ENCODE data around the gene LYZL2.
"Not testable (repeated sequence)": the region's sequence is repeated elsewhere in the genome, so short reads cannot be mapped to it uniquely, and the experiment has no call there.

Gene LYZL2

GRCh38 chr10:30626837-30627236 is 2.7 kb downstream of the LYZL2 start:
- H3K36me3 Mint-ChIP-seq (ENCODE audit: insufficient read depth); H3K4me3 Mint-ChIP-seq; ATAC-seq (replicated peaks); H3K4me1 Mint-ChIP-seq (ENCODE audit: low read depth in 2 of 2); H3K27ac Mint-ChIP-seq; H3K9me3 Mint-ChIP-seq; DNase-seq: not testable (repeated sequence)
- H3K27me3 Mint-ChIP-seq, result peaks cover 15 to 52% of the 10 kb centered on the region in 2 donors

DNA sequence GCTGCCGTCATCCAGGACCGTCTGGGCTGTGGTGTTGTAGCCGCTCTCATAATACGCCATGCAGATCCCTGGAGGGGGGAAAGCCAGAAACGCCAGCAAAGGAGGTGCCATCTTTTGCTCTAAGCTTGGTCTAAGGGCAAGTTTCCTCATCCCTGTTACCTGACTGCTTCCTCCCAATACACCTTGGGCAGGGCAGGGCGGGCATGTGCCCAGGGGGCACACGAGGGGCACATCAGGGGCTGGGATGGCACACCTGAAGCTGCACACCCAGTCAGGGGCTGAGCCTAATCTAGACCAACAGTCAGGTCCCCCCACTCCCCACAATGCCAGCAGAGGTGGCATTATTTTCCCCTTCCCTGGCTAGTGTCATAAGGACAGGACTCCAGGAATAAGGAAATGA is 3.4 kb downstream of the LYZL2 start:
- DNase-seq; H3K9me3 Mint-ChIP-seq; H3K4me3 Mint-ChIP-seq; H3K36me3 Mint-ChIP-seq (ENCODE audit: insufficient read depth); H3K27ac Mint-ChIP-seq; H3K4me1 Mint-ChIP-seq (ENCODE audit: low read depth in 2 of 2); ATAC-seq (replicated peaks): not testable (repeated sequence)
- peaks cover 11 to 48% of the 10 kb centered on the region in 2 donors for H3K27me3 Mint-ChIP-seq

GRCh38 chr10:30625080-30625479 is 4.5 kb downstream of the LYZL2 start:
- ATAC-seq (replicated peaks) (no peak), DNase-seq (no peak)
- H3K27me3 Mint-ChIP-seq, result peaks cover 15 to 53% of the 10 kb centered on the region in 2 donors
- no peaks in the 10 kb centered on the region for H3K36me3 Mint-ChIP-seq (ENCODE audit: insufficient read depth)
- no peaks in the 10 kb centered on the region for H3K4me1 Mint-ChIP-seq (ENCODE audit: low read depth in 2 of 2)
- H3K4me3 Mint-ChIP-seq, result no peak overlapping the region
- H3K27ac Mint-ChIP-seq, result no peak overlapping the region
- no peaks in the 10 kb centered on the region for H3K9me3 Mint-ChIP-seq

DNA sequence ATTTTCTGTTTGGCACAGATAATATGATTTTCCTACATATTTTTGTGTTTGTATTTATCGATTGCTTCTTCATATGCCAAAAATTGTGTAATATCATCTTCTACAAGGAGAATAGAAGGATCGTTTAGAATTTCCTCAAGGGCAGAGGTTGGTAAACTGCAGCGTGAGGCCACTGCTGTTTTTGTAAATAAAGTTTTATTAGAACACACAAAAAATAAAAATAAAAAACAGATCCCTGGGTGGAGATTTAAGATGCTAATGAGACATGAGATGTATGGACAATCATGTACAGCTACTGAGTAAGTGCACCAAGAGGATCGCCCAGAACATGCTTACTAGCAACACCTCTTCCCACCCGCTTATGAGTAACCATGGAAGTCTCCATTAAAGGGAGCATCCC is 9.6 kb downstream of the LYZL2 start:
- Mint-ChIP-seq H3K4me1 (ENCODE audit: low read depth in 2 of 2) (no peaks in the 10 kb centered on the region), H3K9me3 (no peaks in the 10 kb centered on the region), H3K27ac (no peak overlapping the region), H3K4me3 (no peak overlapping the region), H3K27me3 (peaks cover 33 to 42% of the 10 kb centered on the region in 2 donors), H3K36me3 (ENCODE audit: insufficient read depth) (no peaks in the 10 kb centered on the region)
- ATAC-seq (replicated peaks) (no peak), DNase-seq (no peak)

DNA sequence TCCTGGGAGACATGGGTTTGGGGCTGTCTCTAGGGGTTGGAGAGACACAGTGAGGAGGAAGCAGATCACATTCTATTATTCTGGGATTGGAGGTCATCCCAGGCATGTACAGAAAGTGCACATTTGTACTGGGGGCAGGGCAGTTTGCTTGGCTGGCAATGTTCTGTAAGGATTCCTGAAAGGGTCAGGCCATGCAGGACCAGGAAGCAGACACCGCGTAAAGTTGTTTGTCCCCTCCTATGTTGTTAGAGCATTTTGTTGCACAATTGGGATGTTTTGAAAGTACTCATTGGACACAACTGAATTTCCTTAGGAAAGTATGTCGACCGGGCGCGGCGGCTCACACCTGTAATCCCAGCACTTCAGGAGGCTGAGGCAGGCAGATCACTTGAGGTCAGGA is 12.5 kb downstream of the LYZL2 start:
- ATAC-seq (replicated peaks) (no peak), DNase-seq (no peak)
- Mint-ChIP-seq H3K9me3 (no peaks in the 10 kb centered on the region), H3K27ac (no peak overlapping the region), H3K27me3 (peaks cover 36 to 50% of the 10 kb centered on the region in 2 donors), H3K4me3 (no peak overlapping the region), H3K36me3 (ENCODE audit: insufficient read depth) (no peaks in the 10 kb centered on the region), H3K4me1 (ENCODE audit: low read depth in 2 of 2) (no peaks in the 10 kb centered on the region)

- H3K27ac Mint-ChIP-seq; H3K36me3 Mint-ChIP-seq (ENCODE audit: insufficient read depth); H3K4me1 Mint-ChIP-seq (ENCODE audit: low read depth in 2 of 2); H3K4me3 Mint-ChIP-seq; DNase-seq; ATAC-seq (replicated peaks); H3K9me3 Mint-ChIP-seq: not testable (repeated sequence)
- peaks cover 59 to 61% of the 10 kb centered on the region in 2 donors for H3K27me3 Mint-ChIP-seq
These were observed 18.5 kb downstream of the LYZL2 start for GRCh38 chr10:30611041-30611440.

GRCh38 chr10:30607814-30608213 is 21.7 kb downstream of the LYZL2 start:
- H3K27ac Mint-ChIP-seq, result no peak overlapping the region
- no peak overlapping the region for H3K4me3 Mint-ChIP-seq
- H3K9me3 Mint-ChIP-seq, result no peaks in the 10 kb centered on the region
- H3K27me3 Mint-ChIP-seq, result peaks cover 55 to 83% of the 10 kb centered on the region in 2 donors
- H3K36me3 Mint-ChIP-seq (ENCODE audit: insufficient read depth), result no peaks in the 10 kb centered on the region
- no peak for ATAC-seq (replicated peaks)
- no peaks in the 10 kb centered on the region for H3K4me1 Mint-ChIP-seq (ENCODE audit: low read depth in 2 of 2)
- no peak for DNase-seq

DNA sequence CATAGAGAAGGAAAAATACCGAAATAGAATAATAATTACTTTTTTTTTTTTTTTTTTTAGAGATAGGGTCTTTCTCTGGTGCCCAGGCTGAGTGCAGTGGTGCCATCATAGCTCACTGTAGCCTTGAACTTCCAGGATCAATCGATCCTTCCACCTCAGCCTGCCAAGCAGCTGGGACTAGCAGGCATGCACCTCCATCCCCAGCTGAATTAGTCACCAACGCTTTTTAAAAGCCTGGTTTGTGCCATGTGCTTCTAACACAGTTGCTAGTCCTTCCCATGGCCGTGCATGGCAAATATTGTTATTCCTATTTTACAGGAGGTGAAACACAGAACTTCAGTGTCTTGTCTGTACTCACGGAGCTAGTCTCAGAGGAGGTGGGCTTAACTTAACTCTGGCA is 23.2 kb downstream of the LYZL2 start:
- Mint-ChIP-seq H3K27me3 (peaks cover 46 to 70% of the 10 kb centered on the region in 2 donors), H3K9me3 (no peaks in the 10 kb centered on the region), H3K4me3 (no peak overlapping the region), H3K36me3 (ENCODE audit: insufficient read depth) (no peaks in the 10 kb centered on the region), H3K27ac (no peak overlapping the region), H3K4me1 (ENCODE audit: low read depth in 2 of 2) (no peaks in the 10 kb centered on the region)
- ATAC-seq (replicated peaks) (no peak), DNase-seq (no peak)

GRCh38 chr10:30605341-30606121 is 24.0 kb downstream of the LYZL2 start:
- ATAC-seq (replicated peaks); H3K4me1 Mint-ChIP-seq (ENCODE audit: low read depth in 2 of 2); H3K36me3 Mint-ChIP-seq (ENCODE audit: insufficient read depth); DNase-seq; H3K9me3 Mint-ChIP-seq; H3K4me3 Mint-ChIP-seq; H3K27ac Mint-ChIP-seq: not testable (repeated sequence)
- peaks cover 42 to 63% of the 10 kb centered on the region in 2 donors for H3K27me3 Mint-ChIP-seq

GRCh38 chr10:30603589-30603988 is 26.0 kb downstream of the LYZL2 start:
- Mint-ChIP-seq H3K36me3 (ENCODE audit: insufficient read depth) (no peaks in the 10 kb centered on the region), H3K27me3 (peaks cover 38 to 49% of the 10 kb centered on the region in 2 donors), H3K9me3 (no peaks in the 10 kb centered on the region), H3K4me3 (no peak overlapping the region), H3K27ac (no peak overlapping the region), H3K4me1 (ENCODE audit: low read depth in 2 of 2) (peaks cover 0 to 3% of the 10 kb centered on the region in 2 donors)
- DNase-seq (no peak), ATAC-seq (replicated peaks) (no peak)

DNA sequence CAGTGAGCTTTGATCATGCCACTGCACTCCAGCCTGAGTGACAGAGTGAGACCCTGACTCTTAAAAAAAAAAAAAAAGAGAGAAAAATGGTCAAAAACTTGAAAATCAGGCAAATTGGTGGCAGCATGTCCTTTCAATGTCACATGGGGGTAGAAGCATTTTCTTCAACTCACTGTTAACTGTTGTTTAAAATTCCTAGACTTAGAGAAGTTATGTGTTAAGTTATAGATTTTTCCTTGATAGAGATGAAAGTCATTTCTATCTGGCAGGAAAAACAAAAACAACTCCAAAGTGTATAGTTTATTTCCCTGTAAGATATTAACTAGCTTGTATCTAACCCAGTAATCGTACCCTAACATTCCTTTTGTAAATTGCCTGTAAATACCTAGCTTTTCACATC is 26.8 kb downstream of the LYZL2 start:
- H3K9me3 Mint-ChIP-seq, result no peaks in the 10 kb centered on the region
- no peak overlapping the region for H3K27ac Mint-ChIP-seq
- H3K27me3 Mint-ChIP-seq, result peaks cover 39 to 43% of the 10 kb centered on the region in 2 donors
- H3K4me3 Mint-ChIP-seq, result no peak overlapping the region
- H3K4me1 Mint-ChIP-seq (ENCODE audit: low read depth in 2 of 2), result peaks cover 0 to 3% of the 10 kb centered on the region in 2 donors
- no peaks in the 10 kb centered on the region for H3K36me3 Mint-ChIP-seq (ENCODE audit: insufficient read depth)
- ATAC-seq (replicated peaks) (no peak), DNase-seq (no peak)

DNA sequence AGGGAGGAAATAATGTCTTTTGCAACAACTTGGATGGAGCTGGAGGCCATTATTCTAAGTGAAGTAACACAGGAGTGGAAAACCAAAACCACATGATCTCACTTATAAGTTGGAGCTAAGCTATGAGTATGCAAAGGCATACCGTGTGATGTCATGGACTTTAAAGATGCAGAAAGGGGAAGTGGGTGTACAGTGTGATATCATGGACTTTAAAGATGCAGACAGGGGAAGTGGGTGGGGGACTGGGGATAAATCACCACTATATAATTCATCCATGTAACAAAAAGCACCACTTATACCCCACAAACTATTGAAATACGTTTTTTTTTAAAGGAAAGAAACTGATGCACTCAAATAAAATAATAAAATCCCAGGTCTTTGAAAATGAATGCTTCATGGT is 29.5 kb downstream of the LYZL2 start:
- H3K4me3 Mint-ChIP-seq, result no peak overlapping the region
- H3K9me3 Mint-ChIP-seq, result no peaks in the 10 kb centered on the region
- peaks cover 0 to 3% of the 10 kb centered on the region in 2 donors for H3K4me1 Mint-ChIP-seq (ENCODE audit: low read depth in 2 of 2)
- no peaks in the 10 kb centered on the region for H3K36me3 Mint-ChIP-seq (ENCODE audit: insufficient read depth)
- peaks cover 24 to 26% of the 10 kb centered on the region in 2 donors for H3K27me3 Mint-ChIP-seq
- ATAC-seq (replicated peaks), result peak; percentile 52
- DNase-seq, result no peak
- H3K27ac Mint-ChIP-seq, result no peak overlapping the region

- Mint-ChIP-seq H3K4me3 (no peak overlapping the region), H3K4me1 (ENCODE audit: low read depth in 2 of 2) (peaks cover 0 to 3% of the 10 kb centered on the region in 2 donors), H3K27ac (no peak overlapping the region), H3K27me3 (peaks cover 30 to 32% of the 10 kb centered on the region in 2 donors), H3K36me3 (ENCODE audit: insufficient read depth) (no peaks in the 10 kb centered on the region), H3K9me3 (no peaks in the 10 kb centered on the region)
- DNase-seq, result no peak
- ATAC-seq (replicated peaks), result no peak
These were observed 31.3 kb downstream of the LYZL2 start for GRCh38 chr10:30598105-30598776.

DNA sequence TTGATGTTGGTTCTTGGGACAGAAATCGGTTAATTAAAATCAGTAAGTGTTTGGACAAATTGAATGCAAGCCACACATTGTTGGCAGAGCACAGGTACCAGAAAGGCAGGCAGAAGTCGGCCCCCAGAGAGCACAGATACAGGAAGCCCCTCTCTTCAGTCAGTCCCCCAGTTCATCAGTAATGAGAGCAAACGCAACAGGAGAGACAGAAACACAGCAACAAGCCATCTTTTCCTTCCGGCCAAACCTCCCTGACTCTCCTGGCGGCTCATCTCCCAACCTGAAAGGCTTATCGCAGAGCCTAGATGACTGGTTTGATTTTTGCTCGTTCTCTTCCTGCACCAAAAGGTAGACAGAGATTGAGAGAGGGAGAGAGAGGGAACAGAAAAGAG is 32.1 kb downstream of the LYZL2 start:
- H3K9me3 Mint-ChIP-seq; H3K36me3 Mint-ChIP-seq (ENCODE audit: insufficient read depth); ATAC-seq (replicated peaks); H3K4me3 Mint-ChIP-seq; DNase-seq; H3K4me1 Mint-ChIP-seq (ENCODE audit: low read depth in 2 of 2); H3K27ac Mint-ChIP-seq: not testable (repeated sequence)
- H3K27me3 Mint-ChIP-seq, result peaks cover 30 to 32% of the 10 kb centered on the region in 2 donors
